ENCODE results near the gene OGFOD1.

The OGFOD1 gene

DNA sequence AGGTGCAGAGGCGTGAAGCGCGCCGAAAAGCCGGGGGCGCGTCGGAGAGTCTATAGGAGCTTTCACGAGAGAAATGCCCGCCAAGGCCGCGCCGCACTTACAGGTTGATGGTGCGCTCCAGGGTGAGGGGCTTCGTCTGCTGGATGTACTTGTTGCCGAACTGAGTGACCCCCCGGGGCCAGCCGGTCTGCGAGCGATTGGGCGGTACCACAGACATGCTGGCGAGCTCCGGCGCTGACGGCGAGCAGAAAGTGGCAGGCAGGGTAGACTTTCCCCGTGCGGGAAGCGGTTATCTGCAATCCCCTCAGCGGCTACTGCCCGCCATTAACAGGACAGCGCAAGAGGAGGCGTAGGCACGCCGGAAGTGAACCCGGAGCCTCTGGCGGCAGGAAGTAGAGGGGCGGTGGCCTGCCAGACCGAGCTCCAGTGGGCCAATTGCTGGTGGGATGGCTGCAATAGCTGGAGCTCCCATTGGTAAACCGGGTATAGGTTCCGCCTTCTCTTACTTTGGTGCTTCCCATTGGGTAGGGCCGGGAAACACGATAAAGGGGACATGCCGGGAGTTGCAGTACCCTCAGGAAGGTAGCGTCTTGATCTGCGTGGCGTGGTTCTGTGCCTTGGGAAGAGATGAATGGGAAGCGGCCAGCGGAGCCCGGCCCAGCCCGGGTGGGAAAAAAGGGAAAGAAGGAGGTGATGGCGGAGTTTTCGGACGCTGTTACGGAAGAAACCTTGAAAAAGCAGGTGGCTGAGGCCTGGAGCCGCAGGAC, at the start of gene OGFOD1, which contains the start of gene NUDT21:
TSS of gene OGFOD1 (plus strand) at position 569 of the 767 bp plus-strand sequence. CDS start at position 628, 59 bp downstream.
TSS of gene NUDT21 (minus strand) at position 347 of the 767 bp plus-strand sequence. CDS start at position 217, 130 bp downstream.
- DNase-seq, result peak; percentile 86 to 98 (median 95)

DNA sequence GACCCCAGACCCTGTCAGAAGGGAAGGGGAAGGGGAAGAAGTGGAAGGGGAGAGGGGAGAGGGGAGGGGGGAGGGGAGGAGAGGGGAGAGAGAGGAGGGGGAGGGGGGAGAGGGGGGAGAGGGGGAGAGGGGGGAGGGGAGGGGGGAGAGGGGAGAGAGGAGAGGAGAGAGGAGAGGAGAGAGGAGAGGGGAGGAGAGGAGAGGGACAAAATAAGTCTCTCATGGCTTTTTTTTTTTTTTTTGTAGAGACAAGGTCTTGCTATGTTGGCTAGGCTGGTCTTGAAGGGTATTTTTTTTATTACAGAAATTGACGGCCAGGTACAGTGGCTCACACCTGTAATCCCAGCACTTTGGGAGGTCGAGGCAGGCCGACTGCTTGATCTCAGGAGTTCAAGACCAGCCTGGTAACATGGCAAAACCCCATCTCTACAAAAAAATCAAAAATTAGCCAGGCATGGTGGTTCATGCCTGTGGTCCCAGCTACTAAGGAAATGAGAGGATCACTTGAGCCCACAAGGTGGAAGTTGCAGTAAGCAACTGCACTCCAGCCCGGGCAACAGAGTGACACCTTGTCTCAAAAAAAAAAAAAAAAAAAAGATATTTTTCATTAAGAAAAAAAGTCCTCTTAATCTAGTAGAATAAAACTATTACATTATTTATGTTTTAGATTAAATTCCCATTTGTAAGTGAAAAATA, 45.2 kb upstream of the OGFOD1 start:
- no peak for DNase-seq

DNA sequence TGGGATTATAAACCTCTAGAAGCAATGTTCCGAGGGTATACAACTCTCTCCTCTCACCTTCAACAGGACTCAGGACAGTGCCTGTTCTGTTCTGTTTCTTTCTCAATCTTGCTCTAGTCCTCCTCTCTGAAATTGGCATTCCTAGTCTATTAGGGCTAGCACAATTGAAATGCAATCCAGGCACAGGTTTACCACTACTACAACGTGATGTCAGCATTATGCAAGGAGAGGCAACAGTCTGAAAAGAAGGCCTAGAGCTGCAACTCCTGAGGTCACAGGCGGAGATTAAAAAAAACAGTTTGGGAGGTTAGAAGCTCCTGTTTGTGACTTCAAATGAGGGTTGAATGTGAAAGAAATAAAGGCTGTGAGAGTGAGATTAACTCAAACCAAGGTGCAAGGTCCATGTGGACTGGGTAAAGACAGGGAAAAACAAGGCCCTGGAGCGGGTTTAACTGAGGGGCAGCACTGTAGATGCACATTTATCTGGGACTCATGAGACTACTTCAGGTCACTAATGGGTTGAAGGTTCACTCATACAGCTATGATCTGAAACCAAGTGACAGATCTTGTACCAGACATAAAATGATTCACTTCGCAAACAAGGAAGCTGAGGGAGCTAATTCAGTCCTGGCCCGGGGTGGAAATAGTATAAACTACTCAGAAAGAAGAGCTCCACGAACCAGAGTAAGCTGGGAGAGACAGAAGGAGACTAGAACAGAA, 42.8 kb upstream of the OGFOD1 start:
- DNase-seq, result no peak

DNA sequence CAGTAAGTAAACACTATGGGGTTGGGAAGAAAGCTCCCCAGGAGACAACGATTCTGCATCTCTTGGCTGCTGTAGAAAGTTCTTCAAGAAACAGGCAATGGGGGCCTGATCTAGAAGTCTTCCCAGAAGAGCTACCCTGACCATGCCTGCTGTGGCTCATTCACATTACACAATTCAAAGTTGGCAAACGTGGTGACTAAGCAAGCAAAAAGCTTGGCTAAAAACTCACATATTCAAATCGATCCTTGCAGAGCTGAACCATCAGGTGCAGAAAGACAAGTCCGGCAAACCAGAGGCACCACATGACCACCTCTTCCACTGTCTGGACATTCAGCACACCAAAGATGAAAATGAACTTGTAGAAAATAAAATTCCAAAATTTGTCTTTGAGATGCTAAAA, 42.2 kb upstream of the OGFOD1 start:
- DNase-seq, result no peak

DNA sequence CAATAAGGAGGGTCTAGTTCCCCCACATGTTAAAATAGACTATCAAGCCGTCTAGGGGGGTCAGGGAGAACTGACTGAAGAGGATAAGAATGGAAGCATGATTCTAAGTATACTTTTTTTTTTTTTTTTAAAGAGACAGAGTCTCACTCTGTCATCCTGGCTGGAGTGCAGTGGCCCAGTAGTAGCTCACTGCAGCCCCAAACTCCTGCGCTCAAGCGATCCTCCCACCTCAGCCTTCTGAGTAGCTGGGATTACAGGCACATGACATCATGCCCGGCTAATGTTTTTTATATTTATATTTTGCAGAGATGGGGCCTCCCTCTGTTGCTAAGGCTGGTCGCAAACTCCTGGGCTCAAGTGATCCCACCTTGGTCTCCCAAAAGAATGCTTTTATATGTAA, 40.2 kb upstream of the OGFOD1 start:
- no peak for DNase-seq

DNA sequence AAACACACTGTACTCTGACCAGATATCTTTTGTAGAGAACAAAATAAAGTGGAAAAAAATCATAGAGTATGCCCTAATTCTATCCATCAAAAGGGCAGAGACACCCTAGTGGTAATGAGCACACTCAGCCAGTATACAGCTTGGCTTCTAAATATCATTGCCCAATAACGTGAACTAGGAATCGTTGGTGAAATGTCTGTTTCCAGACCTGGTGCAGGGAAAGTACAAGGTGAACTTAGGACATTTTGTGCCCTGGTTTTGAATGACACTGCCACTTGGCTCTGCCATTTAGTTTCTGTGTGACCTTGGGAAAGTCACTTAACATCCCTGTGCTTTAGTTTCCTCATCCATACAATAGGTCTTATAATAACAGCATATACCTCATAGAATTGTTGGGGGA, 39.7 kb upstream of the OGFOD1 start:
- no peak for DNase-seq

DNA sequence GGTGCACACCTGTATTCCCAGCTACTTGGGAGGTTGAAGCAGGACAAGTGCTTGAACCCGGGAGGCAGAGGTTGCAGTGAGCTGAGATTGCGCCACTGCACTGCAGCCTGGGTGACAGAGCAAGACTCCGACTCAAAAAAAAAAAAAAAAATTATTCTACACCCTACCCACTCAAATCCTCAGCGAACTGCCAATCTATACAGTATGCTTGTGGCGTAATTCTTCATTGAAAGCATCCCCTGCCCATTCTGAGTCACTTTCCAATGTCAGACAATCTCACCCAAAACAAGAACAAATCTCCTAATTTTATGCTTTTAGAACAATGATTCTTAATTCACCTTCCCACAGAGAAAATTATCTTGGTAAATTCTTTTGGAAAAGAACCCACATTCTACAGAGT, 38.0 kb upstream of the OGFOD1 start:
- DNase-seq, result no peak

DNA sequence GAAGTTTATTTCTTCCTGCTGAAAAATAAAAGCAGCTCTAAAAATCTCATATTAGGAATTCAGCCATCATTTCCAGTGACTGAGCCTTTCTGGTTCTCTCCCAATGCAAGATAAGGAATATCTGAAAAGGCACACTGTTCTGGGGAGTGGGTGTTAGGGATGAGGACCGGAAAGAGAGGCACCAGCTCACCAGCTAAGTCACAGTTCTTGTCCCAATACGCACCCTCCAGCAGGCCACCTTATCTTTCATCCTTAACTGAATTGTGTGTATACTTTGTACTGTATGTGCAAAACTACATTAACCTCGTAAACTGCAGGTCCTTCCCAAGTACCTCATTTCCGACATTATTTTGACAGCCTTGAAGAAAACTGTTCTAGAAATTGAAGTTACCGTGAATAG, 37.0 kb upstream of the OGFOD1 start:
- no peak for DNase-seq

DNA sequence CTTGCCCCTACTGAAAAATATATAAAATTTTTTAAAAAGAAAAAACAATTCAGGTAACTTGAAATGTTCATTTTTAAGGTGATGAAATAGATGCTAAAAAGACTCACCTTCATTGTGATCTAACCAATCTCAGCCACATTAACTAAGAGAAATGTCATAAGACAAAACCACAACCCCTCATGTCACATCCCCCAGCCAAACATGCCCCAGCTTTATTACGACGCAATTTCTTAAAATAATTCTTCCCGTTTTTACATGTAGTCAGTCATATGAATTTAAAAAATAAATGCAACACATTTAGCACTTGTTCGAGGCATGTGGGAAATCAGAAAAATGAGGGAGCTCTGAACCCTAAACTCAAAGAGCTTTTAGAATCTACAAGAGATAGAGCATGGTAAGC, 35.5 kb upstream of the OGFOD1 start:
- no peak for DNase-seq

DNA sequence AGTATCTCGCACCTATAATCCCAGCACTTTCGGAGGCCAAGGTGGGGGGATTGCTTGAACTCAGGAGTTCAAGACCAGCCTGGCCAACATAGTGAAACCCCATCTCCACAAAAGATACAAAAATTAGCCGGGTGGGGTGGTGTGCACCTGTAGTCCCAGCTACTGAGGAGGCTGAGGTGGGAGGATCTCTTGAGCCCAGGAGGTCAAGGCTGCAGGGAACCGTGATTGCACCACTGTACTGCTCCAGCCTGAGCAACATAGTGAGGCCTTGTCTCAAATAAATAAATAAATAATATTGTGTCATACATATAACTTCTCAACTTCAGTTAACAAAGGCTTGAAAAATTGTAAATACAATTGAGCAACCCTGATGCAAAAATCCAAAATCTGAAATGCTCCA, 34.2 kb upstream of the OGFOD1 start:
- DNase-seq, result no peak

DNA sequence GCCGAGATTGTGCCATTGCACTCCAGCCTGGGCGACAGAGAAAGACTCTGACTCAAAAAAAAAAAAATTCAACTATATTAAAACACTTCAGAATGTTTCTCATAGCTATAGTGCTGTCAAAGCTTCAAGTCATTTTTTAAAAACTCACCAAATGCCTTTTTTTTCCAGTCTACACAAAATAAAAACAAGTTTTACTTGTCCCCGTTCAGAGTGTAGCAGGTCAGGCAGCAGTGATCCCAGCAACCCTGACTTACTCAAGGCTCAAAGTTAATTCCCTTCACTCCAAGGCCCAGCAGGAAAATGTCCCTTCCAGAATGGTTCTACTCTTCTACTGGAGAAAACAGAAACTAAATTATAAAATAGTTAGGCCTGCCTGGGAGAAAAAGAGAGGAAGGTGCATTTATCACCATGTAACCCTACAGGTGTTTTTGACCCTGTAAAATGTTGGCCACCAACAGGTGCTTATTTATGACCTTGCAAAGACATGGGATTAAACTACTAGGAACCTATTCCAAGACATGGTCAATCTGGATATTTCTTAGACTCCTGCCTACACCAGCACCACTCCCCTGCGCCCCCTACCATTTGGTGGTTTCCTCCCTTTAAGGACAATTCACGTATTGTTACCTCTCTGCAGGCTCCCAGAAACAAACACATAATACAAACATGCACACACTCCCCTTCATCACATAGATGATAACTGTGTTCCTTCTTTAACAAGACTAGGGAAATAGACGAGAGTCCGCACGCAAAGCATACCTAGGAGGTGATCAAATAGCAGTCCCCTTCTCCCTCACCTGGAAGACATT, 31.4 kb upstream of the OGFOD1 start:
- no peak for DNase-seq

DNA sequence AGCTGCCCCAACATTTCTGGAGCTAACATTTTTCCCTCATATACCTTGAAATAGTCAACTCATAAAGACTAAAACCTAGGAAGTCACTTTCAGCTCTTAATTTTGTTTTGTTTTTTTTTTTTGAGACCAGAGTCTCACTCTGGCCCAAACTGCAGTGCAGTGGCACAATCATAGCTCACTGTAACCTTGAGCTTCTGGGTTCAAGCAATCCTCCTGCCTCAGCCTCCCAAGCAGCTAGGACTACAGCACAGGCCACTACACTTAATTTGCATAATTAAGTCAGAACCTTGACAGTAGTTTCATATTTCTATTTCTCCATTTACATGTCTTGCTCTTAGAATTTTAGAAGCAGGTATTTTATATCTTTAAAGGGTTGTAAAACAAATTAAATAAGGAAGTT, 30.7 kb upstream of the OGFOD1 start:
- no peak for DNase-seq

DNA sequence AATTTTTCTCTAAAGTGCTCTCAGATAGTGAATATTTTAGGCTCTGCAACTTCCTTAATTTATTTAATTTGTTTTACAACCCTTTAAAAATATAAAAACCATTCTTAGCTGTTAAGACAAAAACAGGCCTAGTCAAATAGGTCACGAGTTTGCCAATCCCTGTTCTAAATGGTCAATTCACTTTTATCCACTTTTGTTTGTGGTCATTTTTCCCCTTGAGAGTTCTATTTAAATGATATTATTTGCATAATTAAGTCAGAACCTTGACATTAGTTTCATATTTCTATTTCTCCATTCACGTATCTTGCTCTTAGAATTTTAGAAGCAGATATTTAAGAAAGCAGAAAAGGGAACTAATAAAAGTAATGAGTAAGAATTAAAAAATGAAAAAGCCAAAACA, 30.0 kb upstream of the OGFOD1 start:
- DNase-seq, result no peak

DNA sequence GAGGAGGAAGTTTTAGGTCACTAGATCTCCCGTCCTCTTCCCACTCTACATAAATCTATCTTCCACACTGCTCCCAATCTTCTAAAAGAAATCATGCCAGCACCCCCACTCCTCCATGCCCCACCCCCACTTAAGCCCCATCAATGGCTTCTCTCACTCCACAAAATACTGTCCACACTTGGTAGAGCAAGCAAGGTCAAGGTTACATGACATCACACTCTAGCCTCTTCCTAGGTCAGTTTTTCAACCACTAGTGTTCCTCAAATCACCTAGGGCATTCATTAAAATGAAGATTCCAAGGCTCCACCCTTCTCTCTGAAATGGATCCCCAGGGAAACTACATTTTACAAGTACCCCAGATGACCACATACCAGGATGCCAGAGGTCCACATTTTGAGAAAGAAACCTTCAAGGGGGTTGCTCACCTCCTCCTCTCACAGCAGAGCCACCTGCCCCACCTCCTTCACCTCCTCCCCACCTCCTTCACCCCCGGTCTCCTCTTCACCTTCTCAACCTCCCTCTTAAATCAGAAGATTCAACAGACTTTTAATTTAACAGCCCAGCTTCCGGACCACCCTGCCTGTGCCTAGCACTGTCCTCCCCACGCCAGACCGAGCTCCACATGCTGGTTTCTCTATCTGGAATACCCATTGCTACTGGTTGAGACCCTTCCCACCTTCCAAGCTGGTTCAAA, 29.2 kb upstream of the OGFOD1 start:
- no peak for DNase-seq

DNA sequence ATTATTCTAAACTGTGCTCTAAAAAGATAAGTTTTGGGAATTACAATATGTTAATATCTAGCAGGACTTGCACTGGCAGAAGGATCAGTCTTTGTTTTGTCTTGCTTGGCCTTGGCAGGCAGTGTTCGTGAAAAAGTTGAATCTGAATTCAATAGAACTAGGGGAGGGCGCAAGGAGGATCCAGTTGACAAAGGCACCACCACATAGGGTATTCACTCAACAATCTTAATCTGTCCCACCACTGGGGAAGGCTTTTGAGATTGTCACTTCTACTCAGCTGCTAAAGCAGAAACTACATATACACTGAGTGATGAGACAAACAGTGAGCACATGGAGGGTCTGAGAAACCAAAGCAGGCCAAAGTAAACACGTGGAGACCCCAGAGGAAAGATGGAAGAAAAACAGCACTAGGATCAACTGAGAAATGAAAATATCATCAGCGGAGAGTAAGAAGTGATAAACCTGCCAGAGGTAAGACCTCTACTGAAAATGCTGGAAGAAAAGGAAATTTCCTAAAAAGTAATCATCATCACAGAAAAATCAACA, 28.4 kb upstream of the OGFOD1 start:
- no peak for DNase-seq

DNA sequence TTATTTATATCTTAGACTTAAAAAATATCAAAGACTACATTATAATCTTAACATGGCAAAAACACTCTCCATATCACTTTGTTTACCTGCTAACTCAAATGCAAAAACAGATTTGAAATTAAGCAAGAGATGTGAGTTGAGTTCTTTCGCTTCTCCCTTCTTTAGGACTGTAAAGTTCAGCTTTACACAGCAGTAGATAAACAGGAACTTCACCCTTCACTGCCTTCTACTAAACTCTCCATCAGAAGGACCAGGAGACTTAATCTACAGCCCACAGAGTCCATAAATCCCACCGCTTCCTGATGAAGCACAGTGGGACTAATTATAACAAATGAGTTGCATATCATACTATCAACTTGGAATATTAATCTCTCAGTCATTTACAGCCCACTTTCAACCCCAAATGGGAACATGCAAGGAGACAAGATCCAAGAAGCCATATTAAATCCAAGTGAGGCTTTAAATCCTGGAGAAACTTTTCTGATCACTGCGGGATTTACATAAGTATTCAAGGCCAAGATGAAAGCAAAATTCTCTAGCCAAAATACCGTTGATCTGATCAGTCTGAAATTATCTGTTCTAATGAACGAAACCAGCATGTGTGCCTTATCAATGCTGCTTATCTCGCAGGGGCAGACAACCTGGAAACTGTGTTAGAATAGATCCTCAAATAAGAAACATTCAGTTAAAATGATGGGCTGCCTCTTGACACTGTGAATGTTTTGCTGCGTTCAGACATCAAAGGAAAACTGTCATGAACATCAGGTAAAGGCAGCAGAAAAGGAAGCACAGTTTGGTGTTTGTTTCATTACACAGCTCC, 27.6 kb upstream of the OGFOD1 start:
- no peak for DNase-seq

DNA sequence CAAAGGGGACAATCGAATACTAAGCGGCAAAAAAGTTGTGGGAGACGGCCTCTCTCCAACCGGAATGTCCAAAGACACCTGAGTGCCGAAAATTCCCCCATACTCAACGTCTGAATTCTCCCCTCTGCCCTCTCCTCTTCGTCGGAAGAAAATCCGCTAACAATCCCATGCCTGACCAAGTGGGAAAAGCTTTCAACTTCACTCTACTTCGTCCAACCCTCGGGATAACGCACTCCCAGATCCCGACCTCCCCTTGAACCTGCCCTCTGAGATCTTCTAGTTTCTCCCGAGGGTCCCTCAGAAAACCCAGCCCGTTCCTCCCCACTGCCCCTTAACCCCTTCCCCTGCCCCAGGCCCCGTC, 27.0 kb upstream of the OGFOD1 start:
- peak in 1 of 3 experiments; percentile 43 for DNase-seq

DNA sequence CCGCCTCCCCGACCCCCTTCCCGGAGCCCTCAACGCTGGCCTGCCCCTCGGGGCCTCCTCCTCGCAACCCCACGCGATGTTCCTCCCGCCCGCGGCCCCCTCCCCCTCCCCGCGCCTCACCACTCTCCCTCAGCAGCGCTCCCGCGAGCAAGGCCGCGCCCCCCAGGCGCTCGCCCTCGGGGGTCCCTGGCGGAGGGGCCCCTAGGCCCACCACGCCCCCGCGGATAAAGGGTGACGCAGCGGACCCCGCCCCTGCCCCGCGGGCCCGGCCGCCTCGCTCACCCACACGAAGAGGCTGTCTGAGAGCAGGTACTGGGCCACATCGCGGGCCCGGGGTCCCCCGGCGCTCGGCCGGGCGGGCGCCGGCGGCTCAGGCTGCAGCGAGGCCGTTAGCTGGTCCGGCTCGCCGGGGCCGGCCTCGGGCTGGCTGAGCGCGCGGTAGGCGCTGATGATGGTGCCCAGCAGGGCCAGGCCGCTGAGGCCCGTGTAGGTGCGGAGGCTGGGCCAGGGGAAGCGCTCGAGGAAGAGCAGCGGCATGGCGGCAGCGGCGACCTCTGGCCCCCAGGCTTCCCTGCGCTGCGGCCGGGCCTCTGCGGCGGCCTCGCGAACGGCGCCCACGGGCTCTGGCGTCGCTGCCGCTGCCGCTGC, 26.4 kb upstream of the OGFOD1 start:
- peak in 2 of 3 experiments; percentile 72 to 75 for DNase-seq

DNA sequence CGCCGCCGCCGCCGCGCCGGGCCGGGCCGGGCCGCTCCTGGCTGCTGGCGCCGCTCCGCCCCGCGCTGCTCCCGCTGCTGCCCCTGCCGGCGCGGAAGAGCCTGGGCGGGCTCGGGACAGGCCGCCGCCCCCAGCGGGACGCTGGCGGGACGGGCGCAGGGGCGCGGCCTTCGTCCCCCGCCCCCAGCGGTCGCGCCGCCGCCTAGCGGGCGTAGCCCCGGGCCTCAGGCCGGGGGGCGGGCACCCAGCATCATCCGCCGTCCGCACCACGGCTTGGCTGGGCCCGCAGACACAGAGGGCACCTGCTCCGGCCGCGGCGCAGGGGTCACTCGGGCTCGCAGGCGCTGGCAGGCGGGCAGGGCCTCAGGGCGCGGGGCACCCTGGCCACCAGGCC, 25.9 kb upstream of the OGFOD1 start, which contains the start of gene AMFR:
TSS of gene AMFR (minus strand) at position 107 of the 394 bp plus-strand sequence. CDS start 218 bp downstream, outside the sequence.
- DNase-seq, result peak; percentile 48 to 75 (median 72)

DNA sequence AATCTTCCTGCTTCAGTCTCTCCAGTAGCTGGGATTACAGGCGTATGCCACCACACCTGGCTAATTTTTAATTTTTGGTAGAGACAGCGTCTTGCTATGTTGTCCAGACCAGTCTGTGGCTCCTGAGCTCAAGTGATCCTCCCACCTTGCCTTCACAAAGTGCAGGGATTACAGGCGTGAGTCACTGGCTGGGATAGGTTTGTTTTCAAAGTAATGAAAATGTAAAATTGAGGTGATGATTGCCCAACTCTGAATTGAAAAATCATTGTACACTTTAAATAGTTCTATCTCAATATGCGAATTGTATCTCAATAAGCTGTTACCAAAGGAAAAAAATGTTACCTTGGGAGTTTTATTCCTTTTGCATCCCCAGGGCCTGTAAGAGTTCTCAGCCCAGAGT, 24.8 kb upstream of the OGFOD1 start:
- DNase-seq, result no peak

All from NCI-H1417 (cell line).